Neural cell (in vitro differentiated cells): ENCODE data around the gene RTP1. TPM values are rescaled to one million over a fixed set of nuclear protein-coding genes. Genes with fewer than 3 reads are reported as not detected.

ENCODE experiments used
- H2AFZ ChIP-seq: fragments of 200-600, 300-800 bp; sonication (generic), shearing (Covaris generic); 2 replicates; pipeline ENCODE4 v1.6.0; 2014; ENCODE audit warnings: low read depth, mild to moderate bottlenecking, antibody characterized with exemption, low read length, moderate library complexity
- H3F3A ChIP-seq: fragments of 200-600 bp; shearing (Covaris generic); 2 replicates; pipeline ENCODE4 v1.6.1; 2016; ENCODE audit warnings: mild to moderate bottlenecking, moderate library complexity, mixed read lengths, antibody characterized with exemption, low read length; ENCODE audit not compliant: insufficient read depth, poor library complexity, severe bottlenecking
- H3K27ac ChIP-seq: fragments of 200-600, 300-800 bp; sonication (generic), shearing (Covaris generic); 2 replicates; pipeline ENCODE4 v1.5.1; 2014; ENCODE audit warnings: mild to moderate bottlenecking, low read length, moderate library complexity
- H3K27me3 ChIP-seq: fragments of 300-800, 200-600 bp; sonication (generic), shearing (Covaris generic); 2 replicates; pipeline ENCODE4 v1.6.0; 2014; ENCODE audit warnings: mild to moderate bottlenecking, low read depth, low read length, moderate library complexity; ENCODE audit not compliant: insufficient read depth
- H3K36me3 ChIP-seq: fragments of 300-800, 200-600 bp; sonication (generic), shearing (Covaris generic); 2 replicates; pipeline ENCODE4 v1.5.1; 2014; ENCODE audit warnings: mild to moderate bottlenecking, antibody characterized with exemption, low read length, moderate library complexity; ENCODE audit not compliant: insufficient read depth
- H3K4me2 ChIP-seq: fragments of 300-800, 200-600 bp; sonication (generic), shearing (Covaris generic); 2 replicates; pipeline ENCODE4 v1.6.0; 2014; ENCODE audit warnings: mild to moderate bottlenecking, low read length
- H3K4me3 ChIP-seq: fragments of 300-800, 200-600 bp; sonication (generic), shearing (Covaris generic); 2 replicates; pipeline ENCODE4 v1.5.1; 2014; ENCODE audit warnings: mild to moderate bottlenecking, low read length, moderate library complexity
- H3K79me2 ChIP-seq: fragments of 200-600 bp; shearing (Covaris generic); replicated peaks from 2 replicates; pipeline ENCODE4 v1.6.0; 2014; ENCODE audit warnings: mild to moderate bottlenecking, low read length, moderate library complexity; ENCODE audit not compliant: insufficient read depth
- H3K9ac ChIP-seq: fragments of 300-800, 200-600 bp; sonication (generic), shearing (Covaris generic); 2 replicates; pipeline ENCODE4 v1.6.1; 2016; ENCODE audit warnings: mild to moderate bottlenecking, low read length, mixed read lengths
- H3K9me2 ChIP-seq: fragments of 200-600 bp; shearing (Covaris generic); 2 replicates; pipeline ENCODE4 v1.6.1; 2016; ENCODE audit warnings: mild to moderate bottlenecking, low read length, mixed read lengths; ENCODE audit not compliant: insufficient read depth
- H3K9me3 ChIP-seq: fragments of 200-600, 300-800 bp; sonication (generic), shearing (Covaris generic); 2 replicates; pipeline ENCODE4 v1.6.1; 2016; ENCODE audit warnings: mild to moderate bottlenecking, mixed run types, low read length, moderate library complexity, mixed read lengths
- H4K20me1 ChIP-seq: fragments of 200-600 bp; shearing (Covaris generic); 2 replicates; pipeline ENCODE4 v1.6.1; 2016; ENCODE audit warnings: mild to moderate bottlenecking, mixed run types; ENCODE audit not compliant: insufficient read depth
- CTCF ChIP-seq: fragments of 450-650 bp; IDR thresholded peaks from 2 replicates; pipeline ENCODE4 v1.5.1; 2014; ENCODE audit warnings: antibody characterized with exemption, mild to moderate bottlenecking, moderate library complexity; ENCODE audit not compliant: poor library complexity, severe bottlenecking
- EP300 ChIP-seq: fragments of 450-650 bp; conservative IDR thresholded peaks from 2 replicates; pipeline ENCODE4 v1.6.1; 2014; ENCODE audit warnings: antibody characterized with exemption, mild to moderate bottlenecking, moderate library complexity; ENCODE audit not compliant: poor library complexity, severe bottlenecking
- EZH2 ChIP-seq: fragments of 200-600, 300-800 bp; shearing (Covaris generic), sonication (generic); IDR thresholded peaks from 2 replicates; pipeline ENCODE4 v1.6.1; 2014; ENCODE audit warnings: antibody characterized with exemption, low read length, borderline replicate concordance, mild to moderate bottlenecking; ENCODE audit not compliant: insufficient read depth, poor library complexity, severe bottlenecking
- MXI1 ChIP-seq: fragments of 450-650 bp; conservative IDR thresholded peaks from 2 replicates; pipeline ENCODE4 v1.6.1; 2014; ENCODE audit warnings: antibody characterized with exemption, mild to moderate bottlenecking; ENCODE audit not compliant: poor library complexity, severe bottlenecking
- POLR2AphosphoS5 ChIP-seq: IDR thresholded peaks from 2 replicates; pipeline ENCODE4 v1.6.1; 2012
- RAD21 ChIP-seq: fragments of 450-650 bp; conservative IDR thresholded peaks from 2 replicates; pipeline ENCODE4 v1.6.1; 2014; ENCODE audit warnings: antibody characterized with exemption, mild to moderate bottlenecking, moderate library complexity
- SMC3 ChIP-seq: fragments of 450-650 bp; conservative IDR thresholded peaks from 2 replicates; pipeline ENCODE4 v1.6.1; 2014; ENCODE audit warnings: antibody characterized with exemption, mild to moderate bottlenecking, moderate library complexity; ENCODE audit not compliant: poor library complexity
- TAF1 ChIP-seq: IDR thresholded peaks from 2 replicates; pipeline ENCODE4 v1.6.1; 2012; ENCODE audit warnings: low read depth
- polyA plus RNA-seq: library from polyadenylated mRNA; depleted of rRNA; stranded (reverse); fragments of >200 nt; gene quantifications from 2 replicates; pipeline ENCODE4 v1.2.3, GENCODE V29; 2014
- TF ChIP-seq, protein P1 (sequence below): IDR thresholded peaks from 2 replicates; pipeline ENCODE4 v1.6.1; 2012; ENCODE audit warnings: borderline replicate concordance

RTP1 gene
- polyA plus RNA-seq, 1 donor from 2014 or later, result 2.0 TPM

DNA sequence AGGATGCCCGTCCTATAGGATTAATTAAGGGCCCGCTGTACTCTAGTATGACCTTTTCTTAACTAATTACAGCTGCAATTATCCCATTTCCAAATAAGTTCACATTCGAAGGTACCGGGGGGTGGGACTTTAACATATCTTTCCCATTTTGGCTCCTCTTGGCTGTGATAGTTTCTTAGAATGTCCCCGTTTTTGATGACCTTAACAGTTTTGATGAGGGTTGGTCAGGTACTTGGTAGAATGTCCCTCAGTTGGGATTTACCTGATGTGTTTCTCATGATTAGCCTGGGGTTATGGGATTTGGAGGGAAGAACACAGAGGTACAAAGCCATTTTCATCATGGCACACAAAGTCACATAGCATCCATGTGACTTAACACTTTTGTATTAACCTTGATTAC is 18.2 kb downstream of the RTP1 start:
- TF ChIP-seq, protein P1, sequence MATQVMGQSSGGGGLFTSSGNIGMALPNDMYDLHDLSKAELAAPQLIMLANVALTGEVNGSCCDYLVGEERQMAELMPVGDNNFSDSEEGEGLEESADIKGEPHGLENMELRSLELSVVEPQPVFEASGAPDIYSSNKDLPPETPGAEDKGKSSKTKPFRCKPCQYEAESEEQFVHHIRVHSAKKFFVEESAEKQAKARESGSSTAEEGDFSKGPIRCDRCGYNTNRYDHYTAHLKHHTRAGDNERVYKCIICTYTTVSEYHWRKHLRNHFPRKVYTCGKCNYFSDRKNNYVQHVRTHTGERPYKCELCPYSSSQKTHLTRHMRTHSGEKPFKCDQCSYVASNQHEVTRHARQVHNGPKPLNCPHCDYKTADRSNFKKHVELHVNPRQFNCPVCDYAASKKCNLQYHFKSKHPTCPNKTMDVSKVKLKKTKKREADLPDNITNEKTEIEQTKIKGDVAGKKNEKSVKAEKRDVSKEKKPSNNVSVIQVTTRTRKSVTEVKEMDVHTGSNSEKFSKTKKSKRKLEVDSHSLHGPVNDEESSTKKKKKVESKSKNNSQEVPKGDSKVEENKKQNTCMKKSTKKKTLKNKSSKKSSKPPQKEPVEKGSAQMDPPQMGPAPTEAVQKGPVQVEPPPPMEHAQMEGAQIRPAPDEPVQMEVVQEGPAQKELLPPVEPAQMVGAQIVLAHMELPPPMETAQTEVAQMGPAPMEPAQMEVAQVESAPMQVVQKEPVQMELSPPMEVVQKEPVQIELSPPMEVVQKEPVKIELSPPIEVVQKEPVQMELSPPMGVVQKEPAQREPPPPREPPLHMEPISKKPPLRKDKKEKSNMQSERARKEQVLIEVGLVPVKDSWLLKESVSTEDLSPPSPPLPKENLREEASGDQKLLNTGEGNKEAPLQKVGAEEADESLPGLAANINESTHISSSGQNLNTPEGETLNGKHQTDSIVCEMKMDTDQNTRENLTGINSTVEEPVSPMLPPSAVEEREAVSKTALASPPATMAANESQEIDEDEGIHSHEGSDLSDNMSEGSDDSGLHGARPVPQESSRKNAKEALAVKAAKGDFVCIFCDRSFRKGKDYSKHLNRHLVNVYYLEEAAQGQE, result no peak
- TF ChIP-seq MXI1, result no peak
- no peak for TF ChIP-seq EZH2
- TF ChIP-seq CTCF, result no peak
- no peak for TF ChIP-seq RAD21
- no peak for TF ChIP-seq SMC3
- TF ChIP-seq EP300, result no peak
- Histone ChIP-seq H2AFZ (no peak overlapping the region), H3K4me3 (no peak overlapping the region), H3K9me3 (no peaks in the 10 kb centered on the region), H3K4me2 (no peak overlapping the region), H3K79me2 (no peaks in the 10 kb centered on the region), H3K36me3 (no peaks in the 10 kb centered on the region), H4K20me1 (no peaks in the 10 kb centered on the region), H3K9me2 (no peaks in the 10 kb centered on the region), H3K27me3 (no peaks in the 10 kb centered on the region), H3F3A (no peaks in the 10 kb centered on the region), H3K27ac (no peak overlapping the region), H3K9ac (no peak overlapping the region)

- Histone ChIP-seq H3K9ac (no peak overlapping the region), H3K79me2 (no peaks in the 10 kb centered on the region), H3K36me3 (no peaks in the 10 kb centered on the region), H3K9me2 (no peaks in the 10 kb centered on the region), H3K4me2 (no peak overlapping the region), H3K27me3 (no peaks in the 10 kb centered on the region), H3F3A (no peaks in the 10 kb centered on the region), H4K20me1 (no peaks in the 10 kb centered on the region), H3K27ac (no peak overlapping the region), H3K4me3 (no peak overlapping the region), H2AFZ (no peak overlapping the region), H3K9me3 (no peaks in the 10 kb centered on the region)
- no peak for TF ChIP-seq SMC3
- TF ChIP-seq TAF1, result no peak
- TF ChIP-seq MXI1, result no peak
- TF ChIP-seq RAD21, result no peak
- no peak for TF ChIP-seq EP300
- TF ChIP-seq POLR2AphosphoS5, result no peak
- TF ChIP-seq, protein P1, result no peak
- no peak for TF ChIP-seq EZH2
- TF ChIP-seq CTCF, result no peak
These were observed 25.5 kb downstream of the RTP1 start for GRCh38 chr3:187222801-187223200.
